Mucosa of descending colon (tissue), 3 donors: Measurements from ENCODE around the gene NUDC. TPM values are rescaled to one million over a fixed set of nuclear protein-coding genes. Genes with fewer than 3 reads are reported as not detected.
A peak's percentile ranks its signal among the peaks of the same experiment; 100 is the strongest.

Experiments
- ATAC-seq: fragments of 200-7000 bp; cut with Tn5 transposase; one replicate; pipeline ENCODE4 v1.9.1; 2020; ENCODE audit warnings: mild to moderate bottlenecking, moderate library complexity
- DNase-seq, 3 donors: peaks; one replicate each; pipeline ENCODE4 v3.0.0-alpha.2; 2020
- H3K36me3 ChIP-seq: fragments of 200-600 bp; one replicate; pipeline ENCODE4 v1.8.0; 2021; ENCODE audit warnings: low read depth, mild to moderate bottlenecking
- H3K4me1 ChIP-seq: fragments of 200-600 bp; one replicate; pipeline ENCODE4 v1.8.0; 2021; ENCODE audit warnings: low read depth, mild to moderate bottlenecking
- H3K4me3 ChIP-seq: fragments of 200-600 bp; one replicate; pipeline ENCODE4 v1.8.0; 2021; ENCODE audit warnings: mild to moderate bottlenecking
- H3K9me3 ChIP-seq: fragments of 200-600 bp; one replicate; pipeline ENCODE4 v1.8.0; 2021; ENCODE audit warnings: mild to moderate bottlenecking
- intact Hi-C, 2 donors: fragments of 100-400 bp; cut with DNase I in 1 of 2; cut with micrococcal nuclease in 1 of 2; formaldehyde crosslinking; loops; one replicate each; pipeline versions ENCODE4 v1.11.0 to v1.11.1; 2022; cut with DNase I, micrococcal nuclease
- total RNA-seq, 3 donors: library from RNA; stranded (reverse); fragmentation: NEBNext Ultra II Directional in 2 of 3; extraction: Animal tissue kit (Norgen Biotek cat#: 25700) in 2 of 3; gene quantifications; one replicate each; pipeline versions ENCODE4 v1.2.1 to v1.2.4, GENCODE V29; 2021 to 2023
- TF ChIP-seq, protein P1 (sequence below): fragments of 200-600 bp; IDR thresholded peaks from one replicate; pipeline ENCODE4 v1.8.0; 2022; ENCODE audit warnings: antibody characterized with exemption, mild to moderate bottlenecking
- donor health status: DM: no; HTN: no; CAD: no; lungs with moderate emphysema.
- donor health status: DM: no; HTN: no; CAD: no.
- donor health status: DM: no; HTN: yes; CAD: no.

Gene NUDC
- total RNA-seq, 3 donors from 2014 or later = 36.2 to 83.5 (median 43.1) TPM

DNA sequence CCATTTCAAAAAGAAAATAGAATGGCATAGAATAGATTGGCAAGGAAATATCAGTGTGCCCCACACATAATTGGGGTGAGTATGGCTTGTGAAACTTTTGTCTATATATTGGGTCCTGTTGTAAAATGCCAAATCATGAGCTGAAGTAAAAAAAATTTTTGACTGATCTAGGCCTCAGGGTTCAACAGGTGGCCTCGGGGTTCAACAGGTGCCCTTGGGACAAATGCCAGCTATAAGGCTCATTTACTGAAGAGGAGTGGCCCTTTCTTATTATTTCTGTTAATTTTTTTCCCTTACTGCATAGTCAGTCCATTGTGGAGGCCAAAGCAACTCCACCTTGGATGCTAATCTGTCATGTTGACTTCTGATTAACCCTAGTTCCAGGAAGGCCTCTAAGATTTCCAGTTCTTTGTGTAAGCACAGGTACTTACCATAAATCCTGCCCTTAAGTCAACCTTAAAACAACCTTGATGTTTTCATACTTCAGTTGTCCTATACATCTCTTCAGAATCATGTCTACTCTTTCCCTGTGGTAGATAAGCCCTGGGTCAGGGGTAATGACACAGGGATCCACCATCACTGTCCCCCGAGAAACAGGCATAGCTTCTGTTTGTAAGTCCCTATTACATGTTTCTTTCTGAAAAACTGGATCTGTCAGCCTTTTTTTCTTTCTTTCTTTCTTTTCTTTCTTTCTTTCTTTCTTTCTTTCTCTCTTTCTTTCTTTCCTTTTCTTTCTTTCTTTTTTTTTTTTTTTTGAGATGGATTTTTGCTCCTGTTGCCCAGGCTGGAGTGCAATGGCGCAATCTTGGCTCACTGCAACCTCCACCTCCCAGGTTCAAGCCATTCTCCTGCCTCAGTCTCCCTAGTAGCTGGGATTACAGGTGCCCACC lies 55.3 kb downstream of the NUDC start:
- no peak for DNase-seq
- H3K4me3 ChIP-seq = no peak overlapping the region
- TF ChIP-seq, protein P1, sequence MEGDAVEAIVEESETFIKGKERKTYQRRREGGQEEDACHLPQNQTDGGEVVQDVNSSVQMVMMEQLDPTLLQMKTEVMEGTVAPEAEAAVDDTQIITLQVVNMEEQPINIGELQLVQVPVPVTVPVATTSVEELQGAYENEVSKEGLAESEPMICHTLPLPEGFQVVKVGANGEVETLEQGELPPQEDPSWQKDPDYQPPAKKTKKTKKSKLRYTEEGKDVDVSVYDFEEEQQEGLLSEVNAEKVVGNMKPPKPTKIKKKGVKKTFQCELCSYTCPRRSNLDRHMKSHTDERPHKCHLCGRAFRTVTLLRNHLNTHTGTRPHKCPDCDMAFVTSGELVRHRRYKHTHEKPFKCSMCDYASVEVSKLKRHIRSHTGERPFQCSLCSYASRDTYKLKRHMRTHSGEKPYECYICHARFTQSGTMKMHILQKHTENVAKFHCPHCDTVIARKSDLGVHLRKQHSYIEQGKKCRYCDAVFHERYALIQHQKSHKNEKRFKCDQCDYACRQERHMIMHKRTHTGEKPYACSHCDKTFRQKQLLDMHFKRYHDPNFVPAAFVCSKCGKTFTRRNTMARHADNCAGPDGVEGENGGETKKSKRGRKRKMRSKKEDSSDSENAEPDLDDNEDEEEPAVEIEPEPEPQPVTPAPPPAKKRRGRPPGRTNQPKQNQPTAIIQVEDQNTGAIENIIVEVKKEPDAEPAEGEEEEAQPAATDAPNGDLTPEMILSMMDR = no peak
- H3K36me3 ChIP-seq = no peaks in the 10 kb centered on the region
- ATAC-seq = peak; percentile 43
- no peaks in the 10 kb centered on the region for H3K9me3 ChIP-seq
- no peaks in the 10 kb centered on the region for H3K4me1 ChIP-seq
- intact Hi-C loops = no loop called here

DNA sequence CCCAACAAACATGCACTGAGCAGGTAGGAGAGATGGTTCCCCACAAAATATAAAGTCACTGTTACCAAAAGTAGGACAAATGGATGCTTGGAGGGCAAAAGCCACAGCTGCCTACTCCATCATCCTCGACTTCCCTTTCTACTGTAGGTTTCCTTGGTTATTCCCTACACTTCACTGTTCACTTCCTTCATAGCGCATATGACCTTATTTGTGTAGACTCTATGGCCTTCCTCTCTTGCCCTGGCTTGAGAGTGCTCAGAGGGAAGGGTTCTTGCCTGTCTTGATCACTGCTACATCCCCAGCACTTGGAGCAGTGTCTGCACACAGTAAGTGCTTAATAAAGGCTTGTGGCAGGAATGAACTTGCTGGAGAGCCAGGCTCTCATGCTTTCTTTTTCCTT lies 57.4 kb downstream of the NUDC start:
- intact Hi-C loops = no loop called here
- H3K36me3 ChIP-seq = no peaks in the 10 kb centered on the region
- H3K4me1 ChIP-seq = no peaks in the 10 kb centered on the region
- H3K9me3 ChIP-seq = no peaks in the 10 kb centered on the region
- DNase-seq = no peak
- ATAC-seq = no peak
- H3K4me3 ChIP-seq = no peak overlapping the region
- TF ChIP-seq, protein P1 = no peak

DNA sequence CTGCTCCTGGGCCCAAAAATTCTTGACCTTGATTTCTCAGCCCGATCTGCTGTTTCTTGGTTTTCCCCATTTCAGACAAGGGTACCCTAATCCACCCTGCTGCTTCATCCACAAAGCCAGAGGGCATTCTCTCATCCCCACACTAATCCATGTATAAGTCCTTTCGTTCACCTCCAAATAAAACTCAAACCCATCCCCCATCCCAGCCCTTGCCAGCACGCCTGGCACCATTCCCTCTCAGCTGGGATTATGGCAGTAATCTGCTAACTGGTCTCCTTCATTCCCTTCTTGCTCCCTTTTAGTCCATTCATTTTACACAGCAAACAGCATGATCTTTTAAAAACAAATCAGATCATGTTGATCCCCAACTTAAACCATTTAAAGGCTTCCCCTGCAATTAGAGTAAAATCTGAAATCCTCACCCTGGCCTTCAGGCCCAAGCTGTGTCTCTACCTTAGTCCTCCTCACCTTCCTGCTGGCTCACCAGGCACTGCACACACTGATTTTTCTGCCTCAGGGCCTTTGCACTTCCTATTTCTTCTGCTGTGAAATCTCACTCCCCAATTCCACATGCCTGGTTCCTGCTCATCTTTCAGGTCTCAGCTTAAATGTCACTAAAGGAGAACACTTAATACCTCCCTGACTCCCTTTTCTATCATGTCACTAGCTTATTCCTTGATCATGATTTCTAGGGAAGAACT lies 59.8 kb downstream of the NUDC start:
- Histone ChIP-seq H3K4me3 (no peak overlapping the region), H3K36me3 (no peaks in the 10 kb centered on the region), H3K9me3 (no peaks in the 10 kb centered on the region), H3K4me1 (no peaks in the 10 kb centered on the region)
- no peak for ATAC-seq
- intact Hi-C loops = no loop called here
- TF ChIP-seq, protein P1 = no peak
- no peak for DNase-seq

DNA sequence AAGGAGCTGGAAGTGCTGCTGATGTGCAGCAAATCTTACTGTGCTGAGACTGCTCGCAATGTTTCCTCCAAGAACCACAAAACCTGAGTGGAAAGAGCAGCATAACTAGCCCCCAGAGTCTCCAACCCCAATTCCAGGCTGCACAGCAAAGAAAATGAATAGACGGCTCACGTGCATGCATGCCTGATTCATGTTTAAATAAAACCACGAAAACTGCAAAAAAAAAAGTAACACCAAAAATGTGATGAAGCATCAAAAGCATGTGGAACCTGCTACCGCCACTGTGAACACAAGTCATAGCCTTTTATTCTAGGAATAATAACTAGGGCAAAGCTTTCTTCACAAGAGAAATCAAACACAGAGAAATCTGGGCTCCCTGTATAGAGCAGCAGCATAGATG lies 62.3 kb downstream of the NUDC start:
- intact Hi-C loops = no loop called here
- H3K9me3 ChIP-seq = no peaks in the 10 kb centered on the region
- ATAC-seq = no peak

DNA sequence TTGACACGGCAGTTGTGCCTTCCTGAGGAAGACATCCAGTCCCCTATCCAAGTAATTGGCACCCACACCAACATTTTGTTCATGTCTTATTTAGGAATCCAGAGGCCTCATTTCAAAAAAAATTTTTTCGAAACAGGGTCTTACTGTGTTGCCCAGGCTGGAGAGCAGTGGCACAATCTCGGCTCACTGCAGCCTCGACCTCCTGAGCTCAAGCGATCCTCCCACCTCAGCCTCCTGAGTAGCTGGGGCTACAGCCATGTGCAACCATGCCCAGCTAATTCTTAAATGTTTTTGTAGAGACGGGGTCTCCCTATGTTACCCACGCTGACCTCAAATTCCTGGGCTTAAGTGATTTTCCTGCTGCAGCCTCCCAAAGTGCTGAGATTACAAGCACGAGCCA lies 62.7 kb downstream of the NUDC start:
- no peaks in the 10 kb centered on the region for H3K36me3 ChIP-seq
- intact Hi-C loops = no loop called here
- TF ChIP-seq, protein P1 = no peak
- no peaks in the 10 kb centered on the region for H3K4me1 ChIP-seq
- H3K4me3 ChIP-seq = no peak overlapping the region
- DNase-seq (no peak), ATAC-seq (no peak)
- no peaks in the 10 kb centered on the region for H3K9me3 ChIP-seq

More for the DNA sequence above, 62.3 kb downstream of the NUDC start:
- TF ChIP-seq, protein P1 = no peak
- Histone ChIP-seq H3K36me3 (no peaks in the 10 kb centered on the region), H3K4me3 (no peak overlapping the region), H3K4me1 (no peaks in the 10 kb centered on the region)
- no peak for DNase-seq
